NCI-H510A (cell line): ENCODE data around the gene CAPN9.
"Not testable (repeated sequence)": the region's sequence is repeated elsewhere in the genome, so short reads cannot be mapped to it uniquely, and the experiment has no call there.

Experiments
- DNase-seq: peaks from one replicate; lab custom pipeline; 2025; lab: John Stamatoyannopoulos, UW

CAPN9 gene

DNA sequence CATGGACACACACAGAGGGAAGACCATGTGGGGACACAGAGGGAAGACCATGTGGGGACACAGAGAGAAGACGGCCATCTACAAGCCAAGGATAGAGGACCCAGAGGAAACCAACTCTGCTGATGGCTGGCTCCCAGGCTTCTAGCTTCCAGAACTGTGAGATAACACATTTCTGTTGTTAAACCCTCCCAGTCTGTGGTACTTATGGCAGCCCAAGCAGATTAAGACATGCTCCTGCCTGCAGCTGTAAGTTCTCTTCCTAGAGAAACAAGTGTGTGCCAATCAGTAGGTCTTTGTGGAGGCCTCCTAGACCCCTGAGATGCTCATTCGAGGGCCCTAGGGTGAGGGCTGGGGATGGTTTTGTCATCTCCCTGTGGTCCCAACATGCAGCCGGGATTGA lies 35.9 kb upstream of the CAPN9 start:
- DNase-seq: no peak

GRCh38 chr1:230712470-230712942 lies 34.7 kb upstream of the CAPN9 start:
- no peak for DNase-seq

DNA sequence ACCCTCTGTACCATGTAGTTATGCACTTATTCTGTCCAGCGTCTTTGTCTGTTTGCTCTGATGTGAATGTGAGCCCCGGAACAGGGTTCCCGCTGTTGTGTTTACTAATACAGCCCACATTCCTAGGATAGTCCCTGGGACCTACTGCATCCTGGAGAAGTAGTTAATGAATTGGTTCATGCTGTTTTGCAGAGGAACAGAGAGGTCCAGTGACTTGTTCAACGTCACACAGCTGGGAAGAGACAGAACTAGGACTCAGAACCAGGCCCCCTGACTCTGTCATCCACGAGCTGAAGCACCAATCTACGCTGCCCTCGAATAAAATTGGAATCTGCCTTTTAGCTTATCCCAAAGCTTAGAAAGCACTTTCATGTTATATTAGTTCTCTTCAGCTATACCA lies 34.0 kb upstream of the CAPN9 start:
- DNase-seq: no peak

DNA sequence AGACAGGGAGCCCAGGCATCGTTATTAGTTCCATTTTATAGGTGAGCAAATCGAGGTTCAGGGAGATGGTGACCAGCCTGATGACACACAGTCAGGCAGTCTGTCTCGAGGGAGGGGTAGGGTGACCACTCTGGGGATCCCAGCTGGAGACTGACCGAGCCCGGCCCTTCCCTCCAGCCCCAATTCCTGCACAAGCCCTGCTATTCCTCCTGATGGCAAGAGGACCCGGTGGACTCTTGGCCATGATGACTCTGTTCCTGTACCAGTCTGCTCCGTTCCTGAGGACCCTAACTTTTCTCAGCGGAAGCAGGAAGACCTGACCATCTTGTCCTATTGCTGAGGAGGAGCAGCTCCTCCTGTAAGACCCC lies 33.7 kb upstream of the CAPN9 start:
- no peak for DNase-seq

DNA sequence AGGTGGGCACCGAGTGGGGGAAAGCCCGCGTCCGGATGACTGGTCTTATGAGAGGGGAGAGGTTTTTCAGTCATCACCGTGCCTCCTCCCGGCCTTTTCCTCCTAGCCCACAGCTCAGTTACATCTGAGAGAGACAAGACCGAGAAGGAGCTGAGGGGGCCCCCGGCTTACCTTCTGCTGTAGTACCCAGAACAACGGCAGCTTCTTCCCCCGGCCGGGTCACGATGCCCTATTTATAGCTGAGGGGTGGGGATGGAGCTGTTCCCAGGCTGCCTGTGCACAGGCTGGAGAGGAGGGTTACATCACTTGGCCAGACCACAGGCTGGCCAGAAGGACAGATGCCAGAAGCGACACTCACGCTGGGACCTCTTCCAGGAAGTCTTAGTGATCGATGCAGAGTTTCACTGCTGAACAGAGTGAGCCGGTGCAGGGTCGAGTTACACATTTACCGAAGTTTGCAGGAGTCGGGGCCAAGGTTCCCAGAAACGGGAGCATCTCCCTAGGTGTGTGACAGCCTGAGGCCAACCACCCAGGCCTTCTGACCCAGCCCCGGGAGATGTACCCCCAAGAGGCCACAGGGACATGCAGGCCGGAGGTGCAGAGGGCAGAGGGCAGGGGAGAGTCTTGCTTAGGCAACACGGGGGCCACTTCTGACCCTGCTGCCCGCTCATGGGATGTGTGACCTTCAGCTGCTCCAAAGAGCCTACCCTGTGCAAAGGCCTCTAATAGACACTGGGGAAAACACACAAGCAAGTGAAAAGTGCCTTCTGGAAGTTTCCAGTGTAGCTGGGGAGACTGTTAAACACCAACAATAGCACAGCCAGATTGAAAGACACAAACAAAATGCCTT lies 33.0 kb upstream of the CAPN9 start, which contains the start of gene AGT:
Gene AGT, minus strand, starts transcription at position 208 of the 850 bp plus-strand sequence. CDS start 3,299 bp downstream, outside the sequence.
- no peak for DNase-seq

DNA sequence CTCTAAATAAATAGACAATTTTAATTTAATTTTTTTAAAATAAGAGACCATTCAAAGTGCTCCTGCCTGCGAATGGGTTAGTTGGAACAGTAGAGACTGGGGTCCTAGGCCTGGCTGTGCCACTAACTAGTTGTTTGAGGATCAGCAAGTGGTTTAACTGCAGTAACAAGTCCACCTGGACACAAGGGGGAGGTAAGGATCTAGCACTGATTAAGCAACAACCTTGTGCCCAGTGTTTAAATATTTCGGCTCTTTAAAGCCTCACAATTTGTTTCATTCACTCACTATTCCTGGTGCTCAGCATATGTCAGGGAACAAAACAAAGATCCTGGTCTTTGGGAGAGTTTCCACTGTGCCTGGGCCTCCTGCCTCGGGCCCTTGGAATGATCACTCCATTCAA lies 31.7 kb upstream of the CAPN9 start:
- DNase-seq: no peak

GRCh38 chr1:230716453-230716852 lies 30.7 kb upstream of the CAPN9 start:
- DNase-seq: not testable (repeated sequence)

GRCh38 chr1:230717251-230717650 lies 29.9 kb upstream of the CAPN9 start:
- no peak for DNase-seq

DNA sequence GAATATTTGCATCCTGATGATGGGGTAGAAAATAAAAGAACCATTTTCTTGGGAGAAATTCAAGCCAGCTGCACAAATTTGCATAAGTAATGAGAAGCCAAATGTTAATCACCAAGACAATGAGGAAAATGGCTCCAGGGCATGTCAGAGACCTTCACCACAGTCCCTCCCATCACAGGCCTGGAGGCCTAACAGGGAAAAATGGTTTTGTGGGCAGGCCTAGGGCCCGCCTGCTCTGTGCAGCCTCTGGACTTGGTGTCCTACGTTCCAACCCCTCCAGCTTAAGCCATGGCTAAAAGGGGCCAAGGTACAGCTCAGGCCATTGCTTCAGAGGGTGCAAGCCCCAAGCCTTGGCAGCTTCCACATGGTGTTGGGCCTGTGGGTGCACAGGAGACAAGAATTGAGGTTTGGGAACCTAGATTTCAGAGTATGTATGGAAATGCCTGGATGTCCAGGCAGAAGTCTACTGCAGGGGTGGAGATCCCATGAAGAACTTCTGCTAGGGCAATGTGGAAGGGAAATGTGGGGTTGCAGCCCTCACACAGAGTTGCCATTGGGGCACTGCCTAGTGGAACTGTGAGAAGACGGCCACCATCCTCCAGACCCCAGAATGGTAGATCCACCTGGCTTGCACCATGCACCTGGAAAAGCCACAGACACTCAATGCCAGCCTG lies 25.2 kb upstream of the CAPN9 start:
- DNase-seq: not testable (repeated sequence)

DNA sequence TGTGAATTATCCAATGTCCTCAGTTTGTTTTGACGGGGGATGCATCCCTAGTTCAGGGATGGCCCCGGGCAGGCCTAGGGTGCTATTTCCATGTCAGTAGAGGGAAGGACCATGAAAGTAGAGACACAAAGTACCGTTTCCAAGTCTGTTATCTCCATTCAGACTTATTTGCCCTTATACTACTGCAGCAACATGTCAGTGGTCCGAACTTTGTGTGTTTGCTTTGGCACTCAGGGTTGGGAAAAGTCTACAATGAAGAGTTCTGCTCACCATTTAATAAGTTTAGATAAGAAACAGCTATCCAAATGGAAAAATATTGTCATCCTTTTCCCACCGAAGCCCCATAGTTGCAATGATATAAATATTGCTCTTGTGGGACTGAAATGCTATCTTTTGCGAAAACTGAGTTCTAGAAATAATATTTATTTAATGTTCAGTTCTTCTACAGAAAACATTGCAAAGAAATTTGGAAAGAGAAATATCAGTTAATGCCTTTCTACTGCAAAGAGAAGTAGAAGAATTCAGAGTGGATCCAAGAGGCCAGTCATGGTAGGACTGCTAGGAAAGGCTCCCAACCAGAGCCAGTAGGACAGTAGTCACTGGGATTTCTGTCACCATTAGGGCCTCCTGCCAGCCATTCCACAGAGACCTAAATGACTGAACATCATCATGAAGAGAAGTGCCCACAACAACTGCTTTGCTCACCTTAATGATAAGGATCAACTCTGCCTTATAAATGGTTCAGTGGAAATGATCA lies 21.8 kb upstream of the CAPN9 start:
- no peak for DNase-seq

DNA sequence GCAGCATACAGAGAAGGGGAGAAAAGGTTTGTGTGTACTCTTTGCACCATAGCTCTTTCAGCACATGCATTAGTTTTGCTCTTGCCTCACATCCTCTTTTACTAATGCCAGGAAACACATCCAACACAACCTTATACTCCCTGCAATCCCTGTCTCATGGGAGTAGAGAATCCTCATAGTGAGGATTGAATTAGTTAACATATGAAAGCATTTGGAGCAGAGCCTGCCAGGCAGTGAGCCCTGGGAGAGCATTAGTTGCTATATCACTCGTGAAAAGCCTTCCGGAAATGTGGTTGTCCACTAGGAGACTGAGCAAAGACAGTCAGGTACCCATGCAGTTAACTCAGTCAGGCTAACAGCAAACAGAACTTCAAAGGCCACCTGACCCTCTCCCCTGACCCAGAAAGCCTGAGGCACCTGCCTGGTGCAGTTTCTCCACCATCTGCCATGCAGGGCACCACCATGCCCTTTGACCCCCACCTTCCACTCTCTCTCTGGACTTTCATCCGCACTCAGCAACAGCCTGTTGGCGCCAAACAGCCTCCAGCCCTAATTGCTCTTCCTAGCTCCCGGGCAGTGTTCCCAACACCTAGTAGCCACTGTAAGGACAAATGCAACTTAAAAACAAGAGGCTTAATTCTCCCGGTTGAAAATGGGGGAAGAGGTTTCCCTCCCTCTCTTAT lies 18.3 kb upstream of the CAPN9 start:
- DNase-seq: no peak

DNA sequence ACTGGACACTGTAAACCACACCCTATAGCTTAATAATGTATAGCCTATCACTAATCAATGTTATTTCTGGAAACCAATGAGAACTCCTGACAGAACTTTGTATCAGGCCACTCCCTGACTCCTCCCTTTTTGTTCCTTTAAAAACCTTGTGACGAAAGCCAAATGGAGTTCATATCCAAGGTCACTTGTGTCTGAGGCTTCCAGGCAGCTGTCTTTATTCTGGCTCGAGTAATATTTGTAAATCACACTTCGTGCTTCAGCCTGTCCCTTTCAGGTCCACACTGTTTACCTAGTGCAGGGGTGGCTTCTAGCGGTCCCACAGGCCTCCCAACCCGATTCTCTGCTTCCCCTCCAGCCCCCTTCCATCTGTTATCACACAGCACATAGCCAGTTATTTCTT lies 16.2 kb upstream of the CAPN9 start:
- DNase-seq: no peak

DNA sequence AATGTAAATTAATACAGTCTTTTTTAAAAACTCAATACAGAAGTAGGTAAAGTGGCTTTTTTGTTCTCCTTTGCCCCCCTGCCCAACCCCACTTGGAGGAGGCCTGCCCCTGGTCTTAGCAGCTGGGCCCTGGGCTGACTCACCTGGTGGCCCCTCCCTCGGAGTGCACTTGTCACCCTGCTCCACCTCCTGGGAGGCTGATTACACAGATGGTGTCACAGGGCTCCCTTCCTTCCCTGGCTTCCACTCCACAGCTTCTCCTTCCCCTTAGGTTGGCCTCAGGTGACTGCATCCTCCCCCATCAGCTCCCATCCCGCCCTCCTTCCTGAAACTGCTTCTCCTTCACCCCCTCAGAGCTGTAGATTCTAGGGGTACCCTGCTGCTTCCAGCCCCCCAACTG lies 11.7 kb upstream of the CAPN9 start:
- peak; percentile 82 for DNase-seq

DNA sequence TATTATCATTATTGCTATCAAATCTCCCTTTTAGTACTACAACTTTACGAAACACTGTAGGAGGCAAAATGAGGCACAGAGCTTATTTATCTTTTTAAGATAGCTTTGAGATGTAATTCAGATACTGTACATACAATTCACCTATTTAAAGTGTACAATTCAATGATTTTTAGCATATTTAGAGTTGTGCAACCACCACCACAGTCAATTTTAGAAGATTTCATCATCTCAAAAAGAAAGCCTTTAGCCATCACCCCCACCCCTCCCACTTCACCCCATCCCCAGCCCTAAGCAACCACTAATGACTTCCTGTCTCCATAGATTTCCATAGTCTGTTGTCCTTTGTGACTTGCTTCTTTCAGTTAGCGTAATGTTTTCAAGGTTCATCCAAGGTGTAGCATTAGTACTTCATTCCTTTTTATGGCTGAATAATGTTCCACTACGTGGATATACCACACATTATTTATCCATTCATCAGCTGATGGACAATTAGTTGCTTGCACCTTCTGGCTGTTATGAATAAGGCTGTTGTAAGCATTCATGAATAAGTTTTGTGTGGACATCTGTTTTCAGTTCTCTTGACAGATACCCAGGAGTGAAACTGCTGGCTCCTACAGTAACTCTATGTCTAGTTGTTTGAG lies 9.4 kb upstream of the CAPN9 start:
- DNase-seq: no peak

DNA sequence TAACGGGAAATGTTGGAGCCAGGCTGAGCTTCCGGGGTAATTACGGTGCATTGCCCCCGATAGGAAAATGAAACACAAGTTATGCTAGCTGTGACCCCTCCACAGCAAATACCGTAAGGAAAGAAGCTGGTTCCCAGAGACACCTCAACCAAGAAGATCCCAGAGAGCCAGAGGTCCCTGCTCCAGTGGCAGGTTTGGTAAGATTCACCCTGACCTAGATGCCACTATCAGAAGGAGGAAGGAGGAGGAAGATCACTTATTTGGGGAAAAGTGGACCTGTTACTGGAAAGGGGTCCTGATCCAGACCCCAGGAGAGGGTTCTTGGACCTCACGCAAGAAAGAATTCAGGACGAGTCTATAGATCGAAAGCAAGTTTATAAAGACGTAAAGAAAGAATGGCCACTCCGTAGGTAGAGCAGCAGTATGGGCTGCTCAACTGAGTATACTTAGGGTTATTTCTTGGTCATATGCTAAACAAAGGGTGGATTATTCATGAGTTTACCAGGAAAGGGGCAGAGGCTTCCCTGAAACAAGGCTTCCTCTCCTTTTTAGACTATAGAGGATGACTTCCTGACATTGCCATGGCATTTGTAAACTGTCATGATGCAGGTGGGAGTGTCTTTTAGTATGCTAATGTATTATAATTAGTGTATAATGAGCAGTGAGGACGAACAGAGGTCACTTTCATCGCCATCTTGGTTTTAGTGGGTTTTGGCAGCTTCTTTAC lies 7.5 kb upstream of the CAPN9 start:
- no peak for DNase-seq

GRCh38 chr1:230743899-230744298 lies 3.3 kb upstream of the CAPN9 start:
- DNase-seq: no peak

- no peak for DNase-seq
These were observed 2.8 kb upstream of the CAPN9 start for GRCh38 chr1:230744382-230744781.

GRCh38 chr1:230745071-230745470 lies 2.1 kb upstream of the CAPN9 start:
- peak; percentile 46 for DNase-seq

DNA sequence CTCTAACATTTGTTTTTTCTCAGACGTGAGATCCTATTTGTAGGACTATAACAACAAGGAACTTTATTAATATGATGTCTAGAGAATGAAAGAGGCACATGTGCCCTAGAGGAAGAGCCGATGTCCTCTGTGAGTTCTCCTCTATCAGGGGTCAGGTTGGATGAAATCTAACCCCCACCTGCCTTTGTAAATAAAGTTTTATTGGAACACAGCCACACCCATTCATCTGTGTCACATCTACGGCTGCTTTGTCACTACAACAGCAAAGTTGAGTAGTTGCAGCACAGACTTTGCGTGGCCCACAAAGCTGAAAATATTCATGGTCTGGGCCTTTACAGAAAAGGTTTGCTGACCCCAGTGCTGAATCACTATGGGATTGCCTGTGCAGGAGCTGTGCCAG lies 571 bp upstream of the CAPN9 start:
- no peak for DNase-seq

DNA sequence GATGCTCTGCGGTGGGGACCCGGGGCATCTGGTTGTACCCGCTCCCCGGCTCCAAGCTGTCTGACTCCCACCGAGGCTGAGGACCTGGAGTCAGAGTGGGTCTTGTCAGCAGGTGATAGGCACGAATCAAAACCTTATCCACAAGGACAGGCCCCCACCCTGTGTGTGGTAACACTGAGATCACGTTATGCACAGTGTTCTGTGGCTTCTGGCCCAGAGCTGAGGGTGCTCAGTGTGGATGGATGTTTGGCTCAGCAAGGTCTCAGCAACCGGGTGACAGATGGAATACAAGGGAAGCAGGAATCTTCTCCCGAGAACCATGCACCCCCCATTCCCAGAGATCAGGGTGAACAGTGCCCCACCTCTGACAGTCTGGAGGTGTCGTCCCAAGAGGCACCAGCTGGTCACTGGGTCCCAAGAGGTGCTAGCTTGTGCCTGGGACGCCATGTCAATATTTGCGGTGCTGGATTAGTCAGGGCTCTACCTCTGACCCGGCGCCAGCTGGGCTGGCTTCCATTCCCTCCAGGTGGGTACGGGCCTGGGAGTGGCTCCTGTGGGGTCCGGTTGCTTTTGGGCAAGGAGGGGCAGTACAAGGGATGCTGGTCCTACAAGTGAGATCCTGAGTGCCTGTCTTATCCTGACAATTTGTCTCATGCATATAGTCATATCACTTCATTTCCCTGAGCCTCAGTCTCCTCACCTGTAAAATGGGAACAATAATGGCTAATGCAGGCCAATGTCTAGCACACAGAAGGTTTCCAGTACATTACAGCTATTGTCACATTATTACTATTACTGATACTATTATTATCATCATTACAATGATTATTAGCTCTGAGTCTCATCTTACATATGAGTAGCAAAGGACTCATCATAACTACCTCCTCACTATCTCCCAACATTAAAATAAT lies 957 bp downstream of the CAPN9 start:
- no peak for DNase-seq
